H1 (cell line): Measurements from ENCODE around the gene CC2D1A.

ENCODE experiments used
- BACH1 ChIP-seq: IDR thresholded peaks from 2 replicates; pipeline ENCODE4 v1.6.1; 2012; ENCODE audit warnings: low read length, improper control_type of control experiment
- CTCF ChIP-seq, 3 experiments: IDR thresholded peaks; 1 replicate in 2 of 3; 2 replicates in 1 of 3; pipeline versions ENCODE4 v1.5.1 to v1.6.1; 2011; ENCODE audit warnings: low read length in 3 of 3, mild to moderate bottlenecking in 3 of 3, inconsistent platforms in 2 of 3, low read depth in 1 of 3, moderate library complexity in 1 of 3; ENCODE audit not compliant: insufficient read depth in 1 of 3; ENCODE audit errors: control extremely low read depth in 1 of 3
- EGR1 ChIP-seq: IDR thresholded peaks from 2 replicates; pipeline ENCODE4 v1.6.1; 2011; ENCODE audit warnings: low read depth, low read length, borderline replicate concordance
- POLR2A ChIP-seq, 2 experiments: IDR thresholded peaks; 1 replicate in 1 of 2; 2 replicates in 1 of 2; pipeline ENCODE4 v1.6.1; 2011; ENCODE audit warnings: low read depth in 2 of 2, low read length in 2 of 2, mild to moderate bottlenecking in 2 of 2; ENCODE audit errors: control extremely low read depth in 1 of 2
- POLR2AphosphoS5 ChIP-seq: IDR thresholded peaks from 2 replicates; pipeline ENCODE4 v1.6.1; 2011; ENCODE audit warnings: low read depth, low read length
- SIN3A ChIP-seq, 2 experiments: IDR thresholded peaks in 1 of 2; conservative IDR thresholded peaks in 1 of 2; 2 replicates each; pipeline ENCODE4 v1.6.1; 2011 to 2012; ENCODE audit warnings: low read length in 2 of 2, improper control_type of control experiment in 1 of 2, low read depth in 1 of 2, mild to moderate bottlenecking in 1 of 2
- SRF ChIP-seq: IDR thresholded peaks from 2 replicates; pipeline ENCODE4 v1.6.1; 2011; ENCODE audit warnings: mild to moderate bottlenecking, low read depth, low read length, moderate library complexity

- TF ChIP-seq EGR1 (no peak), POLR2AphosphoS5 (no peak), CTCF (IDR thresholded peaks at IDR 0.05; ENCODE audit: control extremely low read depth in 1 of 3, insufficient read depth in 1 of 3, low read depth in 1 of 3, low read length in 3 of 3) (no peak), POLR2A (IDR thresholded peaks at IDR 0.05; ENCODE audit: control extremely low read depth in 1 of 2, low read depth in 2 of 2, low read length in 2 of 2) (no peak), BACH1 (no peak), SRF (no peak), SIN3A (conservative IDR thresholded peaks at IDR 0.05 in 1 of 2, IDR thresholded peaks at IDR 0.05 in 1 of 2; ENCODE audit: low read depth in 1 of 2, low read length in 2 of 2) (no peak)
These were observed 63.9 kb downstream of the CC2D1A start for GRCh38 chr19:13969897-13970296.
